Activated CD8-positive, alpha-beta T cell treated with anti-CD3 and anti-CD28 coated beads for 36 hours (primary cell): Measurements from ENCODE around the gene HECA. TPM values are rescaled to one million over a fixed set of nuclear protein-coding genes. Genes with fewer than 3 reads are reported as not detected.
A peak's percentile ranks its signal among the peaks of the same experiment; 100 is the strongest.

Source experiments
- ATAC-seq: fragments of 200-7000 bp; cut with Tn5 transposase; one replicate; pipeline ENCODE4 v1.10.0; 2021; ENCODE audit warnings: mild to moderate bottlenecking, moderate library complexity
- CTCF ChIA-PET: fragments of 350-600 bp; sonication (Branson Sonifier 250); formaldehyde crosslinking; loops from one replicate; lab custom pipeline; 2021; ENCODE audit warnings: antibody characterized with exemption; lab: Charles Lee
- POLR2A ChIA-PET: fragments of 350-600 bp; sonication (Branson Sonifier 250); formaldehyde crosslinking; loops from one replicate; lab custom pipeline; 2021; ENCODE audit warnings: antibody characterized with exemption; lab: Charles Lee
- DNase-seq: peaks from one replicate; pipeline ENCODE4 v3.0.0-alpha.2; 2020
- H3K27ac Mint-ChIP-seq: one replicate; pipeline ENCODE4 v1.8.0; 2021; ENCODE audit warnings: mild to moderate bottlenecking, mixed read lengths
- H3K27me3 Mint-ChIP-seq: one replicate; pipeline ENCODE4 v1.8.0; 2021; ENCODE audit warnings: mixed read lengths
- H3K36me3 Mint-ChIP-seq: one replicate; pipeline ENCODE4 v1.8.0; 2021; ENCODE audit warnings: low read depth, mixed read lengths
- H3K4me1 Mint-ChIP-seq: one replicate; pipeline ENCODE4 v1.8.0; 2021; ENCODE audit warnings: low read depth, mixed read lengths
- H3K4me3 Mint-ChIP-seq: one replicate; pipeline ENCODE4 v1.8.0; 2021; ENCODE audit warnings: mild to moderate bottlenecking, moderate library complexity, mixed read lengths
- H3K9me3 Mint-ChIP-seq: one replicate; pipeline ENCODE4 v1.8.0; 2021; ENCODE audit warnings: mixed read lengths
- intact Hi-C: fragments of 100-400 bp; cut with micrococcal nuclease; formaldehyde crosslinking; loops from one replicate; pipeline ENCODE4 v1.10.0; 2022
- total RNA-seq, 2 experiments: library from RNA; stranded (reverse); gene quantifications; one replicate each; pipeline ENCODE4 v1.2.3, GENCODE V29; 2021
- TF ChIP-seq, protein P1 (sequence below): fragments of 200-600 bp; IDR thresholded peaks from one replicate; pipeline ENCODE4 v1.8.0; 2022; ENCODE audit warnings: antibody characterized with exemption, mild to moderate bottlenecking

The HECA gene
- total RNA-seq, 2 experiments from 2014 or later: 45.4 to 47.1 TPM

GRCh38 chr6:139150920-139151319 is 16.0 kb downstream of the HECA start:
- ATAC-seq (no peak), DNase-seq (no peak)
- no peaks in the 10 kb centered on the region for H3K27me3 Mint-ChIP-seq
- intact Hi-C loops: loop anchor here (5.0 kb wide), 1 partner anchor 141 kb away; the partner anchor contains the start of gene TXLNB
- peak overlapping the region; percentile 67 for H3K4me3 Mint-ChIP-seq
- ChIA-PET CTCF (interaction anchor here (3.0 kb wide), 1 partner anchor 13 kb away, joined by 20 read pairs; no protein-coding TSS in a partner anchor), POLR2A (interaction anchor here (0.7 to 12.5 kb wide), 5 partner anchors 12 to 141 kb away, joined by 3 to 89 read pairs (median 9); partner anchors contain the start of gene TXLNB)
- H3K36me3 Mint-ChIP-seq: peaks cover 24% of the 10 kb centered on the region
- H3K27ac Mint-ChIP-seq: peak overlapping the region; percentile 95
- H3K4me1 Mint-ChIP-seq: peaks cover 86% of the 10 kb centered on the region
- TF ChIP-seq, protein P1, sequence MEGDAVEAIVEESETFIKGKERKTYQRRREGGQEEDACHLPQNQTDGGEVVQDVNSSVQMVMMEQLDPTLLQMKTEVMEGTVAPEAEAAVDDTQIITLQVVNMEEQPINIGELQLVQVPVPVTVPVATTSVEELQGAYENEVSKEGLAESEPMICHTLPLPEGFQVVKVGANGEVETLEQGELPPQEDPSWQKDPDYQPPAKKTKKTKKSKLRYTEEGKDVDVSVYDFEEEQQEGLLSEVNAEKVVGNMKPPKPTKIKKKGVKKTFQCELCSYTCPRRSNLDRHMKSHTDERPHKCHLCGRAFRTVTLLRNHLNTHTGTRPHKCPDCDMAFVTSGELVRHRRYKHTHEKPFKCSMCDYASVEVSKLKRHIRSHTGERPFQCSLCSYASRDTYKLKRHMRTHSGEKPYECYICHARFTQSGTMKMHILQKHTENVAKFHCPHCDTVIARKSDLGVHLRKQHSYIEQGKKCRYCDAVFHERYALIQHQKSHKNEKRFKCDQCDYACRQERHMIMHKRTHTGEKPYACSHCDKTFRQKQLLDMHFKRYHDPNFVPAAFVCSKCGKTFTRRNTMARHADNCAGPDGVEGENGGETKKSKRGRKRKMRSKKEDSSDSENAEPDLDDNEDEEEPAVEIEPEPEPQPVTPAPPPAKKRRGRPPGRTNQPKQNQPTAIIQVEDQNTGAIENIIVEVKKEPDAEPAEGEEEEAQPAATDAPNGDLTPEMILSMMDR: no peak
- H3K9me3 Mint-ChIP-seq: no peaks in the 10 kb centered on the region

GRCh38 chr6:139151425-139152087 is 16.7 kb downstream of the HECA start:
- no peak for DNase-seq
- ChIA-PET POLR2A (interaction anchor here (0.9 to 12.5 kb wide), 9 partner anchors 7 to 164 kb away, joined by 3 to 89 read pairs (median 9); partner anchors contain the start of gene ABRACL), CTCF (interaction anchor here (1.1 to 3.0 kb wide), 7 partner anchors 9 to 221 kb away, joined by 3 to 20 read pairs (median 6); no protein-coding TSS in a partner anchor)
- H3K27me3 Mint-ChIP-seq: no peaks in the 10 kb centered on the region
- peak; percentile 19 for ATAC-seq
- peak overlapping the region; percentile 67 for H3K4me3 Mint-ChIP-seq
- TF ChIP-seq, protein P1: no peak
- intact Hi-C loops: loop anchor here (2.0 to 5.0 kb wide), 2 partner anchors 15 to 141 kb away; partner anchors contain the start of gene TXLNB
- H3K4me1 Mint-ChIP-seq: peaks cover 85% of the 10 kb centered on the region
- H3K36me3 Mint-ChIP-seq: peaks cover 29% of the 10 kb centered on the region
- no peaks in the 10 kb centered on the region for H3K9me3 Mint-ChIP-seq
- peak overlapping the region; percentile 95 for H3K27ac Mint-ChIP-seq

- peak; percentile 50 for ATAC-seq
- intact Hi-C loops: loop anchor here (2.0 to 5.0 kb wide), 2 partner anchors 15 to 140 kb away; partner anchors contain the start of gene TXLNB
- TF ChIP-seq, protein P1: no peak
- peak overlapping the region; percentile 67 for H3K4me3 Mint-ChIP-seq
- H3K9me3 Mint-ChIP-seq: no peaks in the 10 kb centered on the region
- H3K4me1 Mint-ChIP-seq: peaks cover 84% of the 10 kb centered on the region
- peaks cover 34% of the 10 kb centered on the region for H3K36me3 Mint-ChIP-seq
- ChIA-PET POLR2A (interaction anchor here (0.7 to 12.5 kb wide), 11 partner anchors 7 to 222 kb away, joined by 3 to 89 read pairs (median 5); partner anchors contain the start of genes ABRACL and CITED2), CTCF (interaction anchor here (0.7 to 3.0 kb wide), 8 partner anchors 9 to 221 kb away, joined by 3 to 20 read pairs (median 6); no protein-coding TSS in a partner anchor)
- H3K27ac Mint-ChIP-seq: peak overlapping the region; percentile 95
- DNase-seq: no peak
- H3K27me3 Mint-ChIP-seq: no peaks in the 10 kb centered on the region
These were observed 17.4 kb downstream of the HECA start for GRCh38 chr6:139152088-139152891.

- TF ChIP-seq, protein P1: no peak
- peak; percentile 9 for ATAC-seq
- H3K4me3 Mint-ChIP-seq: peak overlapping the region; percentile 67
- CTCF ChIA-PET: interaction anchor here (0.7 to 3.0 kb wide), 8 partner anchors 8 to 27 kb away, joined by 3 to 20 read pairs (median 6); no protein-coding TSS in a partner anchor
- peaks cover 2% of the 10 kb centered on the region for H3K9me3 Mint-ChIP-seq
- H3K36me3 Mint-ChIP-seq: peaks cover 35% of the 10 kb centered on the region
- POLR2A ChIA-PET: interaction anchor here (0.7 to 12.5 kb wide), 11 partner anchors 8 to 222 kb away, joined by 3 to 89 read pairs (median 5); partner anchors contain the start of genes ABRACL and CITED2
- peak overlapping the region; percentile 95 for H3K27ac Mint-ChIP-seq
- peaks cover 86% of the 10 kb centered on the region for H3K4me1 Mint-ChIP-seq
- DNase-seq: no peak
- intact Hi-C loops: loop anchor here (2.0 to 5.0 kb wide), 2 partner anchors 16 to 139 kb away; partner anchors contain the start of gene TXLNB
- no peaks in the 10 kb centered on the region for H3K27me3 Mint-ChIP-seq
These were observed 18.0 kb downstream of the HECA start for GRCh38 chr6:139152892-139153271.
